GM18858 (cell line): ENCODE results near the gene PEX1.
"Not testable (repeated sequence)": the region's sequence is repeated elsewhere in the genome, so short reads cannot be mapped to it uniquely, and the experiment has no call there.

ENCODE experiments used
- ATAC-seq: cut with Tn5 transposase; IDR thresholded peaks from one replicate; pipeline ENCODE4 v1.9.1; 2021; ENCODE audit not compliant: unreplicated experiment

The PEX1 gene

DNA sequence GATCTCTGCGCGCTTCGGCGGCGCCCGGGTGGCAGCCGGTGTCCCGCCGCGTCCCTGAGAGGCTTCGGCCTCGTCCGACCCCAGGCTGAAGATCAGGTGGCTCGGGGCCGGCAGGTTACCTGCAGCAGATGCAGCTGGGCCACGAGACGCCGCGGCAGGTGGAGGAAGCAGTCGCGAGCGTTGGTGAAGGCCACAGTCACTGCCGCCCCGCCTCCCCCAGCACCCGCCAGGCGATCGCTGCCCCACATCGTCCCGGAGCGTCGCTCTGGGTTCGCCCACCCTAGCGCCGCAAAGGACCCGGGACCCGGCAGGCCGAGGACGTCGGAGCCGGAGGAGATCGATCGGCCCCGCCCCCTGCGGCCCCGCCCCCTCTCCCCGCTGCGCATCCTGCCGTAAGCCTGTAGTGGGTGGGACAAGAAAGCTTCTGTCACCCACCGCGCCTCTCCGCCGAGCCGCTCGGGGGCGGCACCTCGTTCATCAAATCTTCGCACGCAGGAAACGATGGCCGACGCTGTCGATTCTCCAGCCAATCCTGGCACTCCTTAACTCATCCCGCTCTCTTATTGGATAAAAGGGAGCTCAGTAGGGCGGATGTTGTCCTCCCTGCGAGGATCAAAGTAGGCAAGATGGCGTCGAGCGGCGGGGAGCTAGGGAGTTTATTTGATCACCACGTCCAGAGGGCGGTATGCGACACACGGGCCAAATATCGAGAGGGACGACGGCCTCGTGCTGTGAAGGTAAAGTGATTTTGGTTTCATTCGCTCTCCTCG lies at the start of gene PEX1, which contains the start of gene RBM48:
PEX1 (minus strand) TSS at position 333 of the 770 bp plus-strand sequence; CDS start at position 248, 85 bp downstream.
RBM48 (plus strand) TSS at position 608 of the 770 bp plus-strand sequence; CDS start at position 627, 19 bp downstream.
- ATAC-seq: peak; percentile 94

DNA sequence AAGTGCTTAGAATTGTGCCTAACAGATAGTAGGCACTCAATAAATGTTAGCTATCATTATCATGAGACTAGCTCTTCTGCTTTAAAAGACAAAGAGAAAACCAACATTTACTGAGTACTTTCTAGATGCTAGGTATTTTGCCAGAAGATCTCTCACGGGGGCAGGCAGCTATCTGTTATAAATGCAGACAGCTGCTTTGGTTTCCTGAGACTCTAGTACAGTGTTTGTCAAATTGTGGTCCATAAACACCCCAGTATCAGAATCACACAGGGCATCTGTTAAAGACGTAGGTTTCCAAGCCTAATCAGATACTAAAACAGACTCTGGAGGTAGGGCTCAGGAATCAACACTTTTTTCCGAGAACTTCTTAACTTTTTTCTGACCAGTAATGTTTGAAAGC lies 48.0 kb upstream of the PEX1 start:
- ATAC-seq: no peak

DNA sequence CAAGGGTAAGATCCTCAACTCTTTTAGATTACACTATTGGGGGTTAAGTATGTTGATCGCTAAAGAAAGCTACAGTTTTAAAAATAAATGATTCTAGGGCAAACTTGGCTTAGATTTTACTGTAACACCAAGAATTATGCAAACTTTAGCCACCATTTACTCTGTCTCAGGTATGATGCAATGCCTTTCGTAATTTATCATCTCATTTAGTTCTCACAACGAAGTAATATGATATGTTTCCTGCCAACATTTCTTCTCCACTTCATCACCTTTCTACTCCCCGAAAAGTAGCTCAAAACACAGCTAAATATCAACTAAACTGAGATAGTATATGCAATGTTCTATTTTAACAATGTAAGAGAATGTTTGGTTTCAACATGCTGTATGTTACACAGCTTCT lies 40.8 kb upstream of the PEX1 start:
- no peak for ATAC-seq

DNA sequence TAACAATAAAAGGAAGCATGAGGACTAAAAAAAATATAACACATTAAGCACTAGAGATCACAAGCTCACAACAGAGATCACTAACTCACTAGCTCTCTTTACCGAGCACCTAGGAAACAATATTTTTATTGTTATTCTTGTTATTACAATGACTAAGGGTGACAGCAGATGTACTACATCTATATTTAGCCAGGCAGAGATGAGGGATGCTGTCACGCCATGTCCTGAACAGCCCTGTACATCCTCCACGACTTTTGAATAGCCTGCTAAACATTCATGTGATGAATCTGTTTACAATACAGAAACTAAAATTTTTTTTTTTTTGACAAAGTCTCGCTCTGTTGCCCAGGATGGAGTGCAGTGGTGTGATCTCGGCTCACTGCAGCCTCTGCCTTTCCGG lies 39.1 kb upstream of the PEX1 start:
- no peak for ATAC-seq

DNA sequence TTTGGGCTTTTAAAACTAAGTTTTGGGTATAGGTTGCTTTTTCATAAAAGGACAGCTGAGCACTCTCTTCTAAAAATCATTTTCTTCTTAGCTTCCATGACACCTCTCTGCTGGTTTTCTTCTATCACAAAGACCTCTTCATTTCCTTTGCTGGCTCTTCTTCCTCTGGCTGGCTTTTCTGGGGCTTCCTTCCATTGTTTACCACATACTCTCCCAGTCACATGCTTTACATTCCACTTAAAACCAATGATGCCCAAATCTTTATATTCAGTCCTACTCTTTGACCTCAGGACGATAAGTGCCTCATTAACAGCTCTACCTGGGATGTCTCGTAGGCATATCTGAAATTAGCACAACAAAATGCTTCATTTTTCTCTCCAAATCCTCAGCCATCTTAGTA lies 35.0 kb upstream of the PEX1 start:
- ATAC-seq: no peak

DNA sequence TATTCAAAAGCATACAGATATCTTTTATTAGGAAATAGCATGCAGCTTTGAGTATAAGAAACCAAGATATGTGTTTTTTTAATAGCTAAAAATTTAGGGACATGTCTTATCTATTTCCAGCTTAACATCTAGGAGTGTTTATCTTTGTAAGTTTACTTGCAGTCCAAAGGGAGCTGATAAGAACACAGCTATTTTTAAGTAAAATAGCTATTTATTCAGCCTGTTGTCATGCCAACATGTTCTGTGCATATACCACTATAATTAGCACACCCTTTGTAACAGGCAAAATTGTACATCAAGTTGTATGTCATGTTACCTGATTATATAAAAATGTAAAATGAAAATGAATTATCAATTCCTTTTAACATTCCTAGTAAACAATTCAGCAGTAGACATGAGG lies 32.3 kb upstream of the PEX1 start:
- ATAC-seq: no peak

DNA sequence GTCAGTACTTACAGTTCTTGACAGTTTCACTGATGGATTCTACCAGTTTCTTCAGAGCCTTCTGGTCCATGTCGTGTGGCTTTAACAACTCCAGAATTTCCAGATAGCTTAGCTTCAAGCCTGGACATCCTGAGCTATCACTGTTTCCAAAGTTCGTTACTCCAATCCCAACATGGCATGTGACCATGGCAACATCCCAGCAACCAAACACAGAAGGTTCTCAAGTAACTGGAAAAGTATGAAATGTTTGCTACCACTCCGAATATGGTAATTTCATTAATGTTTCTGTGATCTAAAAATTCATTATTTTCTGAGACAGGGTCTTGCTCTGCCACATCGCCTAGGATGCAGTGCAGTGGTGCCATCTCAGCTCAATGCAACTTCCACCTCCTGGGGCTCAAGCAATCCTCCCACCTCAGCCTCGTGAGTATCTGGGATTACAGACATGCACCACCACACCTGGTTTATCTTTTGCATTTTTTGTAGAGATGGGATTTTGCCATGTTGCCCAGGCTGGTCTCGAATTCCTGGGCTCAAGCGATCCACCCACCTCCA lies 29.6 kb upstream of the PEX1 start:
- no peak for ATAC-seq

DNA sequence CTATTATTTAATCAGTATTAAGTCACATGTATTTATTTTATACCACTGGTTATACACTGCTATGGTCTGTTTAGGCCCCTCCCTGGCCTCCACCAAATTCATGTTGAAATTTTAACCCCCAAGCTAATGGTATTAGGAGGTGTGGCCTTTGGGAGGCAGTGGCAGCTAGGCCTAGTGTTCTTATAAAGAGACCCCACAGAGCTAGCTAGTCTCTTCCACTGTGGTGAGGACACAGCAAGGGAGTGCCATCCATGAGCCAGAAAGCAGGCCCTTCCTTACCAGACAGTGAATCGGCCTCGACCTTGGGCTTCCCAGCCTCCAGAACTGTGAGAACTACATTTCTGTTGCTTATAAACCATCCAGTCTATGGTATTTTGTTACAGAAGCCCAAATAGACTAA lies 28.9 kb upstream of the PEX1 start:
- ATAC-seq: no peak

DNA sequence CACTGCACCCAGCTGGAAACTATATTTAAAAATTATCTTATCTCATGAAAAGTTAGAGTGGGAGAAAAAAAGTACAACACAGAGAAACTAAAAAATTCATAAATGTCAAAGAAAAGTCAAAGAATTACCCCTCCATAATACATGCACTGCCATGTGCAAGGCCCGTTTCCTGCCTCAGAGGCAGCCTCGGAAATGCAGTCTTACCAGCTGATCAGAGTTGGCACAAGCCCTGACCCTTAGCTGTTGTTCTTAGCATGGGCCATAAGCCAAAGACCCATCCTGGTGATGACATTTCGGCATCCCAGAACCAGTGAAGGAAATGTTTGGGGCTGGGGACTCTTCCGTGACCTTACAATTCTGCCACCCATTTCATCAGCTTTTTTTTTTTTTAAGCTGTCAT lies 21.9 kb upstream of the PEX1 start:
- no peak for ATAC-seq

DNA sequence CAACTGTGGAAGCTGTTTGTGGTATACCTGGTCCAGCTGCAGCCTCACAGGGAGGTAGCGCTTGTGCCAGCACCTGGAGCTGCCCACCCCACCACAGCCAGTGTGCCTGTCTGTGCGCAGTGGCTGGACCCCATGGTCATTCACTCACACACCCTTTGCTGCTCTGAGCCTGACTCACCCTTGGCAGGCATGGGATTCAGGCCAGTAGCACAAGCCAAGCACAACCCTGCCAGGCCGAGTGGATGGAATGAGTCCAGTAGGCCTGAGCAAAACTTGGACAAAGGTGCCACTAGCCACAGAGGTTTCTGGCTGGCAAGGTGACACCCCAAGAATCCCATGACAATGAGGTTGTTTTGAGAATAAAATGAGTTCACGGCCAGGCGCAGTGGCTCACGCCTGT lies 19.3 kb upstream of the PEX1 start:
- ATAC-seq: no peak

DNA sequence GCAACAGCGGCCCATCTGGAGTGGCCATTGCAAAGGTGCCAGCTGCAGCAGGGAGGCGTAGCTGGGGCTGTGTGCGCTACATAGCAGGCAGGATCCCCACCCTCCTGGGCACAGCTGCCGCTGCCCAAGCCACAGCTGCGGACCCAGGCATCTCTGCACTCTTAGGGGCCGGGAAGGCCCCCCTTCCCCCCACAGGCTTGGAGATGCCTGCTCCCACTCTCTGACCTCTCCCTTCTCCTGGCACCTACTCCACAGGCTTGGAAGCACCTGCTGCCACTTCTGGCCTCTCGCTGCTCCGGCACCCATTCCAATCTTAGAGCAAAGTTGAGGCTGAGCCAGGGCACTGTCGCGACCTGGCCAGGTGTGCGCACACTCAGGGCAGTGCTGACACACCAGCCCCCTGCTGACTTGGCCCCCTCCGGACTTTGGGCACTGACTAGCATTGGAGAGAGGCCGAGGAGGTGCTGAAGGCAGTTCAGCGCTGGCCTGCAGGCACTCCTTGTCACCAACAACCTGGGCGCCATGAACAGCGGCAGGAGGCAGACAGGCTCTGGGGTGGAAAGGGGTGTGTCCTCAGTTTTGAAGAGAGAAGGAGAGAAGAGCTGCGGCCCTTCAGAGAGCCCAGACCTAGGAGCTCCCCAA lies 18.7 kb upstream of the PEX1 start:
- ATAC-seq: no peak

DNA sequence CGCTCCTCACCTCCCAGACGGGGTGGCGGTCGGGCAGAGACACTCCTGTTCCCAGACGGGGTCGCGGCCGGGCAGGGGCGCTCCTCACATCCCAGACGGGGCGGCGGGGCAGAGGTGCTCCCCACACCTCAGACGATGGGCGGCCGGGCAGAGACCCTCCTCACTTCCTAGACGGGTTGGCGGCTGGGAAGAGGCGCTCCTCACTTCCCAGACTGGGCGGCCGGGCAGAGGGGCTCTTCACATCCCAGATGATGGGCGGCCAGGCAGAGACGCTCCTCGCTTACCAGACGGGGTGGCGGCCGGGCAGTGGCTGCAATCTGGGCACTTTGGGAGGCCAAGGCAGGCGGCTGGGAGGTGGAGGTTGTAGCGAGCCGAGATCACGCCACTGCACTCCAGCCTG lies 16.8 kb upstream of the PEX1 start:
- not testable (repeated sequence) for ATAC-seq

DNA sequence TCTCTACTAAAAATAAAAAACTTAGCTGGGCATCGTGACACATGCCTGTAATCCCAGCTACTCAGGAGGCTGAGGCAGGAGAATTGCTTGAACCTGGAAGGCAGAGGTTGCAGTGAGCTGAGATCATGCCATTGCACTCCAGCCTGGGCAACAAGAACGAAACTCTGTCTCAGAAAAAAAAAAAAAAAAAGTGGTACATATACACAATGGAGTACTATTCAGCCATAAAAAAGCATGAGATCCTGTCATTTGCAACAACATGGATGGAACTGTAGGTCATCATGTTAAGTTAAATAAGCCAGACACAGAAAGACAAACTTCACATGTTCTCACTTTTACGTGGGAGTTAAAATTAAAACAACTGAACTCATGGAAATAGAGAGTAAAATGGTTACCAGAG lies 15.2 kb upstream of the PEX1 start:
- ATAC-seq: not testable (repeated sequence)

DNA sequence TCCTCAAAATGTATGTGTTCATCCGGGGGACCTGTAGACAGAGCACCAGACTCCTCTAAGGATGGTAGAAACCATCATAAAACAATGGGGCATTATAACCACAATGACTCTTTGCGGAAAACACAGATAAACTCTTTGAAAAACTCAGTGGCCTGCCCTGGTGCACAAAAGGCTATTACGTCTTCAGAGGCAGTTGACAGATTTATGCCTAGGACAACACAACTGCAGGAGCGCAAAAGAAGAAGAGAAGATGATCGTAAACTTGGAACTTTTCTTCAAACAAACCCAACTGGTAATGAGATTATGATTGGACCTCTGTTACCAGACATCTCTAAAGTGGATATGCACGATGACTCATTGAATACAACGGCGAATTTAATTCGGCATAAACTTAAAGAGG lies 6.3 kb upstream of the PEX1 start:
- ATAC-seq: no peak

DNA sequence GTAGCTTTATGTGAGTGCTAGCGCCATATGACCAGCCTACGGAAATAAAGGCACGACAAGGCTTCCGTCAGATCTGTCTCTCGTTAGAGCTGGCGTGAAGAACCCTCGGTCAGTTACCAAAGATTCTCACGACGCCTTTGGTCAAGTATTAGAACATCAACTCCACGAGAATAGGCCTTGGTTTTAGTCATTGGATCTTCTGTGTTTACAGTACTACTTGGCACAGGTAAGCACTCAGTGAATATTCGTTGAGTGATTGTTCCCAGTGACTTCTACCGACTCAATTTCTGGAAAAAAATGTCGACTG lies 591 bp upstream of the PEX1 start:
- no peak for ATAC-seq

DNA sequence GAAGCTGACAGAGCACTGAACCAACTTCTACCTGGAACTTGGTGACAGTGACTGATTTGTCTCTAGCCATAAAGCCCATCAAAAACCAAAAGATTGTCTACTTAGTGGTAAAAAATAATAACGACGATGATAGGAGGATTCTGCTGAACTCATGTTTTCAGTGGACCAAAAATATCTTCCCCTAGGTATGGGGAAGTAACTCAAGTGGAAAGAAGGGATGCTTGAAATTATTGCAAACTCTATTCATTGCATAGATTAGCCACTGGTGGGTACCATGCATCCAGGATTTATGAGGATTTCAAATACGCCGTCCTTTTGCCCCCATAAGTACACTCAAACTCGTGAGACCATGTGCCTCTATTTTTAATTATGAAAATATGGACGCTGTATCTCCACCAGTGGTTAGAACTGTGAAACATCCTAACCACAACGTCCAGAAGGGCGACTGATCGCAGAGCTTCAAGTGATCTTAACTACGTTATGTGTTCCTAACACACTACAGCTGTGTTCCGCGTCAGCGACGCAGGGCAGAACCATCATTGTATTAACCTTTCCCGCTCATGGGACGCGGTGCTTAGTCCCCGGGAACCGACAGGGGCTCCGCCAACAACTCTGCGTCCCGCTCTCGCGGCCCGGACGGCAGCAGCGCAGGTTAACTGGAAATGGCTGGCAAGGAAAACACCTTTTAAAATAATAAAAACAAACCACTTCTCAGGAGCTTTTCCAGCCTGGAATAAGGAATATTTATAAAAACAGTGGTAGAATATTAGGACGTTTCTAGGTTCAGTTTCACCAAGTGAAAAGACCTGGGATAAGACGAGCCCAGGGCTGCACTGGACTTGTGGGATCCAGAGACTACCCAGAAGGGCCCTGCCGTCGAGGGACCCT lies 776 bp downstream of the PEX1 start:
- ATAC-seq: peak; percentile 33

DNA sequence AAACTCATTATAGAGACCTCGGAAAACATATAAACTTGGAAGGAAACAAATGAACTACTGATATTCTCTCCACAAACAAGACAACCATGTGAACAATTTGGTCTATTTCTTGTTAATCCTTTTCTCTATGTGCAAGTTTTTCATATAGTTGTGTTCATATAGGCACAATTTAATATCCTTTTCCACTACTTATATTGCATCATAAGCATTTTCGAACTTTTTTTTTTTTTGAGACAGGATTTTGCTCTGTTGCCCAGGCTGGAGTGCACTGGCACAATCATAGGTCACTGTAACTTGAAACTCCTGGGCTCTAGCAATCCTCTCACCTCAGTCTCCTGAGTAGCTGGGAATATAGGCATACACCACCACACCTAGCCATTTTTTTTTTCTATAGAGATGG lies 5.2 kb downstream of the PEX1 start:
- ATAC-seq: no peak

DNA sequence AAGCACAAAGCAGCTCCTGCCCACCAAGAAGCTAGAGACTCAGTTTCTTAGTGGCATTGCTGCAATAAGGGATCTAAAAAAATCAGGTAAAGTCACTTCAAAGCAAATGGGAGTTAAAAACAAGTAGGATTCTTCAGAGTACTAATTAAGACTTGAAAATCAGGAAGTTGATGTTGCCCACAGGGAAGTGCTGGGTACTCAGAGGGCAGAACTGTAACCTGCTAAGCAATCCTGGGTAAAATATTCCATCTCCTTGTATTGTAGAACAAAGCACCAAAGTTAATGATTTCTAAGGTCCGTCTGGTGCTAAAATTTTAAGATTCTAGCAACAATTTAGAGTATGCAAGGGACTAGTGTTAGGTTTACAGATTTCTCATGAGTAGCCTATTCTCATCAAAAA lies 8.3 kb downstream of the PEX1 start:
- ATAC-seq: no peak

DNA sequence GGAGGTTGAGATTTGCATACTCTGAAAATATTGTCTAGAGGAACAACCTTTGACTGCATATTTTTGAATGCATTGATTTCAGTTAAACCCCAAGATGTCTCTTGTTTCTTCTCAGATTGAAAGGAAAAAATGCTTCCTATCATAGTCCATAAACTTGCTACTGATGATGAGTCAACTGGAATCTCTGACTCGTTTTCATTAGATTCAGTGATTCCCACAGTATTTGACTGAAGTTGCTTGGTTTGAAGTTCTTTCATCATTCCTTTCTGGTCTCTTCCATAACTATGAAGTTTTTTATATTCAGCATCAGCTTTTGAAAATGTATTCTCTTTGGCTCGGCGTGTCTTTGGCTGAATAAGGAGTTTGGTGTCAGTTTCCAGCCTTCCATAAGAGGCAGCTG lies 10.7 kb downstream of the PEX1 start:
- no peak for ATAC-seq

DNA sequence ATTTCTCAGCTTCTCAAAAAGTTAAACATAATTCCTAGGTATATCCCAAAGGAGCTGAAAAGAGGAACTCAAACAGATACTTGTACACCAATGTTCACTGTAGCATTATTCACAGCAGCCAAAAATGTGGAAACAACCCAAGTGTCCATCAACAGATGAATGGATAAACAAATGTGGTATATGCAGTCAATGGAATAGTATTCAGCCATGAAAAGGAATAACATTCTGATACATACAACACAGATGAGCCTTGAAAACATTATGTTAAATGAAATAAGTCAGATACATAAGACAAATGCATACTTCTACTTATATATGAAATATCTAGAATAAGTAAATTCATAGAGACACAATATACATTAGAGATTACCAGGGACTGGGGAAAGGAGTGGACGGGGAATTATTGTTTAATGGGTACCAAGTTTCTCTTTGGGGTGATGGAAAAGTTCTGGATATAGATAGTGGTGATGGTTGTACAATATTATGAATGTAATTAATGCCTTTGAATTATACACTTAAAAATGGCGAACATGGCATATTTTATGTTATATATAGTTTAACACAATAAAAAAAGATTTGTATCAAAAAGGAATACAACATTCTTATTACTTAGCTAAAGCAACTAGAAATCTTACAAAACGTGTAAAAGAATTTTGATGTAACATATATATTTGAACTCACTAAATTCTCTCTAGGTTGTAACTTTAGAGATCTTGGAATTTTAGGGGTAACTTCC lies 15.0 kb downstream of the PEX1 start:
- ATAC-seq: no peak

DNA sequence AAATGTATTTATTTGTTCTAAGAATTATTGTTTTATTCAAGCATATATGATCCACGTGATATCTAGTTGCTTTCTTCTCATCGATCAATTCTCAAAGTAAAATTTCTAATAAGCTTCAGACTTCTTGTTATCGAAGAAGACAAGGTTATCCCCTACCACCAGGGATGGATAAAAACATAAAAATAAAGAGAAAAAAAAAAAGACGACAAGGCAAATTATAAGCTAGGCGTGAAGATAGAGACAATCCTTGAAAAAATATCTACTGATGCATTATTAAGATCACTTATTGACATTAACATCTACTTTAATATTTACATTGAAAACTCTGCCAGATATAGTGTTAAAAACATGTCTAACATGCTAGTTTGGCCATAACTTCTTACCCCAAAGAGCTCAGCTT lies 19.4 kb downstream of the PEX1 start:
- ATAC-seq: no peak
